ENCODE measurements around the gene OLFM4.
"Not testable (repeated sequence)": the region's sequence is repeated elsewhere in the genome, so short reads cannot be mapped to it uniquely, and the experiment has no call there.

OLFM4 gene

GRCh38 chr13:53028637-53029203 lies at the start of gene OLFM4:
TSS of gene OLFM4 (plus strand) at chr13:53028813. CDS start at chr13:53028837, 24 bp downstream.
- no peak for DNase-seq (ENCODE audit: low read depth)

GRCh38 chr13:52978989-52979388 lies 49.6 kb upstream of the OLFM4 start:
- DNase-seq (ENCODE audit: low read depth) = no peak

GRCh38 chr13:52980695-52981094 lies 47.9 kb upstream of the OLFM4 start:
- DNase-seq (ENCODE audit: low read depth) = no peak

GRCh38 chr13:52983836-52984235 lies 44.8 kb upstream of the OLFM4 start:
- DNase-seq (ENCODE audit: low read depth) = no peak

- DNase-seq (ENCODE audit: low read depth) = no peak
Measured at GRCh38 chr13:52984881-52985363, 43.7 kb upstream of the OLFM4 start.

GRCh38 chr13:52991344-52992020 lies 37.1 kb upstream of the OLFM4 start:
- DNase-seq (ENCODE audit: low read depth) = no peak

GRCh38 chr13:52992110-52992509 lies 36.5 kb upstream of the OLFM4 start:
- DNase-seq (ENCODE audit: low read depth) = no peak

- no peak for DNase-seq (ENCODE audit: low read depth)
Measured at GRCh38 chr13:52994051-52994450, 34.6 kb upstream of the OLFM4 start.

GRCh38 chr13:52994865-52995264 lies 33.7 kb upstream of the OLFM4 start:
- DNase-seq (ENCODE audit: low read depth) = no peak

- DNase-seq (ENCODE audit: low read depth) = no peak
Measured at GRCh38 chr13:52995946-52996345, 32.7 kb upstream of the OLFM4 start.

- DNase-seq (ENCODE audit: low read depth) = no peak
Measured at GRCh38 chr13:52997951-52998876, 30.4 kb upstream of the OLFM4 start.

- no peak for DNase-seq (ENCODE audit: low read depth)
Measured at GRCh38 chr13:52999093-52999696, 29.4 kb upstream of the OLFM4 start.

- DNase-seq (ENCODE audit: low read depth) = no peak
Measured at GRCh38 chr13:53001444-53002225, 27.0 kb upstream of the OLFM4 start.

- DNase-seq (ENCODE audit: low read depth) = no peak
Measured at GRCh38 chr13:53004573-53004972, 24.0 kb upstream of the OLFM4 start.

- DNase-seq (ENCODE audit: low read depth) = no peak
Measured at GRCh38 chr13:53005626-53006025, 23.0 kb upstream of the OLFM4 start.

- no peak for DNase-seq (ENCODE audit: low read depth)
Measured at GRCh38 chr13:53007872-53008271, 20.7 kb upstream of the OLFM4 start.

GRCh38 chr13:53010374-53011105 lies 18.1 kb upstream of the OLFM4 start:
- no peak for DNase-seq (ENCODE audit: low read depth)

GRCh38 chr13:53012707-53013106 lies 15.9 kb upstream of the OLFM4 start:
- DNase-seq (ENCODE audit: low read depth) = no peak

- DNase-seq (ENCODE audit: low read depth) = no peak
Measured at GRCh38 chr13:53013113-53013512, 15.5 kb upstream of the OLFM4 start.

- not testable (repeated sequence) for DNase-seq (ENCODE audit: low read depth)
Measured at GRCh38 chr13:53014018-53014417, 14.6 kb upstream of the OLFM4 start.
